Lower lobe of right lung (tissue), 2 donors: ENCODE results near the gene RAP1GAP. TPM values are rescaled to one million over a fixed set of nuclear protein-coding genes. Genes with fewer than 3 reads are reported as not detected.

Source experiments
- ATAC-seq, 2 donors: fragments of 200-7000 bp; cut with Tn5 transposase; one replicate each; pipeline ENCODE4 v1.9.1; 2020 to 2022; ENCODE audit warnings: mild to moderate bottlenecking in 2 of 2, moderate library complexity in 2 of 2
- DNase-seq: peaks from one replicate; pipeline ENCODE4 v3.0.0-alpha.2; 2020
- H3K27ac ChIP-seq: fragments of 200-600 bp; one replicate; pipeline ENCODE4 v1.8.0; 2022
- H3K27me3 ChIP-seq: fragments of 200-600 bp; one replicate; pipeline ENCODE4 v1.8.0; 2022; ENCODE audit warnings: low read depth
- H3K36me3 ChIP-seq: fragments of 200-600 bp; one replicate; pipeline ENCODE4 v1.8.0; 2022; ENCODE audit warnings: mild to moderate bottlenecking
- H3K4me1 ChIP-seq: fragments of 200-600 bp; one replicate; pipeline ENCODE4 v1.8.0; 2022
- H3K4me3 ChIP-seq: fragments of 200-600 bp; one replicate; pipeline ENCODE4 v1.8.0; 2022; ENCODE audit warnings: mild to moderate bottlenecking
- H3K9me3 ChIP-seq: fragments of 200-600 bp; one replicate; pipeline ENCODE4 v1.8.0; 2022
- intact Hi-C: fragments of 100-400 bp; cut with DNase I; formaldehyde crosslinking; loops from one replicate; pipeline ENCODE4 v1.11.0; 2022
- total RNA-seq: library from RNA; stranded (reverse); fragmentation: NEBNext Ultra II Directional; extraction: Animal tissue kit (Norgen Biotek cat#: 25700); gene quantifications from one replicate; pipeline ENCODE4 v1.2.1, GENCODE V29; 2021
- TF ChIP-seq, protein P1 (sequence below): fragments of 200-600 bp; IDR thresholded peaks from one replicate; pipeline ENCODE4 v1.8.0; 2022; ENCODE audit warnings: antibody characterized with exemption, mild to moderate bottlenecking
- donor health status: DM: no; HTN: yes; CAD: no; lungs with severe emphysema.

RAP1GAP gene
- total RNA-seq, 1 donor from 2014 or later, result 33.7 TPM

DNA sequence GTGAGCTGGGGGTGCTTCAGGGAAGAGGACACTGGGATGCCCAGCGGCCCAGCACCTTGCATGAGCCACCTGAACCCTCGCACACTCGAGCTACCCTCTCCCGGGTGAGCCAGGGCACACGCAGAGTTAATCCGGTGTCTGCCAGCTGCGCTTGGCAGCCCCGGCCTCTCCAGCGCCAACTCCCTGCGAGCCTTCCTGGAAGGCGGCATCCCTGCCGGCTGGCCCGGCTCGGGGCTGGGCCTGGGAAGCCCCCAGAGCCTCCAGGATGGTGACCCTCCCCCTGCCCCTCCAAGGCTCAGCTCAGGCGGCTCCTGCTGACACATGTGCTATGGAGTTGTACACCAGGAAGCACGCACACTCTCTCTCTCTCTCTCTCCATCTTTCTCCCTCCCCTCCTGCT lies 48.7 kb downstream of the RAP1GAP start:
- Histone ChIP-seq H3K36me3 (no peaks in the 10 kb centered on the region), H3K9me3 (no peaks in the 10 kb centered on the region), H3K4me3 (peak overlapping the region; percentile 54), H3K27me3 (peaks cover 39% of the 10 kb centered on the region), H3K4me1 (peaks cover 26% of the 10 kb centered on the region), H3K27ac (no peak overlapping the region)
- no peak for DNase-seq
- intact Hi-C loops, result no loop called here
- ATAC-seq, result no peak
- TF ChIP-seq, protein P1, sequence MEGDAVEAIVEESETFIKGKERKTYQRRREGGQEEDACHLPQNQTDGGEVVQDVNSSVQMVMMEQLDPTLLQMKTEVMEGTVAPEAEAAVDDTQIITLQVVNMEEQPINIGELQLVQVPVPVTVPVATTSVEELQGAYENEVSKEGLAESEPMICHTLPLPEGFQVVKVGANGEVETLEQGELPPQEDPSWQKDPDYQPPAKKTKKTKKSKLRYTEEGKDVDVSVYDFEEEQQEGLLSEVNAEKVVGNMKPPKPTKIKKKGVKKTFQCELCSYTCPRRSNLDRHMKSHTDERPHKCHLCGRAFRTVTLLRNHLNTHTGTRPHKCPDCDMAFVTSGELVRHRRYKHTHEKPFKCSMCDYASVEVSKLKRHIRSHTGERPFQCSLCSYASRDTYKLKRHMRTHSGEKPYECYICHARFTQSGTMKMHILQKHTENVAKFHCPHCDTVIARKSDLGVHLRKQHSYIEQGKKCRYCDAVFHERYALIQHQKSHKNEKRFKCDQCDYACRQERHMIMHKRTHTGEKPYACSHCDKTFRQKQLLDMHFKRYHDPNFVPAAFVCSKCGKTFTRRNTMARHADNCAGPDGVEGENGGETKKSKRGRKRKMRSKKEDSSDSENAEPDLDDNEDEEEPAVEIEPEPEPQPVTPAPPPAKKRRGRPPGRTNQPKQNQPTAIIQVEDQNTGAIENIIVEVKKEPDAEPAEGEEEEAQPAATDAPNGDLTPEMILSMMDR, result no peak

DNA sequence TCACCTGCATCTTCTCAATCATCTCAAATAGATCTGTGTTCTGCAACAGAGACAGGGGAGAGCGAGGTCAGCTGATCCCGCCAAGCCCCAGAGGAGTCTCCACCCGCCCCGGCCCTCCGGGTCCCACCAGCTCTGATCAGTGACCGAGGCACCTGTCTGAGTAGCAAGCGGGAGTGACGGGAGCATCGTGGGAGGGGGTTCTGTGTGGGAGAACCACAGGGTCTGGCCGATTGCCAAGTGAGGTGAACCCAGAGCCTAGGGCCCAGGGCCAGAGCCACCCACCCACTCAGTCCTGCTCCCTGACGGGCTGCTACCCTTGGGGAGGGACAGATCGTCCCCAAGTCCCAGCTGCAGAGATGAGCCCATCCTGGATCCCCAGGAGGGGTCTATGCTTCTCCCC lies 49.1 kb downstream of the RAP1GAP start:
- H3K4me1 ChIP-seq, result peaks cover 26% of the 10 kb centered on the region
- intact Hi-C loops, result no loop called here
- H3K27ac ChIP-seq, result no peak overlapping the region
- TF ChIP-seq, protein P1, result no peak
- no peaks in the 10 kb centered on the region for H3K36me3 ChIP-seq
- H3K27me3 ChIP-seq, result peaks cover 39% of the 10 kb centered on the region
- ATAC-seq (no peak), DNase-seq (no peak)
- peak overlapping the region; percentile 54 for H3K4me3 ChIP-seq
- no peaks in the 10 kb centered on the region for H3K9me3 ChIP-seq

DNA sequence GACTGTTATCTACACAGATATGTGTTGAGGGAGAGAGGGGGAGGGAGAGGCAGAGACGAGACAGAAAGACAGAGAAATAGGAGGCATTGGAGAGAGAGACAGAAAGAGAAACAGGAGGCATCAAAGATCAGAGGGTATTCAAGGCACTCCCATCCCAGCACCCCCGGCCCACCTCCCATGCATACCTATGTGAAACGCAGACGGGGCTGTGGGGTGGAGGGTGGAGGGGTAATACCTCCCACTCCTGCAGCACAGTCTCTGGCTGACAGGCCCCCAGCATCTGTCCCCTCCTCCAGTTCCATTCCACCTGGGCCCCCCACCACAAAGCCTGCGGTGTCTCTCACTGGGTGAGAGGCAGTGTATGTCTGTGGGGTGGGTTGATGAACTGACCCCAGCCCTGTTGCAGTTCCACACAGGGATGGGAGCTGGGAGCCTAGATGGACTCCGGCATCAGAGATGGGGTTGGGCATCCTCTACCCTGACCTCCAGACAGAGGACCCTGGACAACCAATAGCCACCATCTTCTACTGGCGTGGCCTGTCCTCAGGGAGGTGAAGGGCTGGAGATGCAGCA lies 49.7 kb downstream of the RAP1GAP start:
- ATAC-seq (no peak), DNase-seq (no peak)
- Histone ChIP-seq H3K27me3 (peaks cover 39% of the 10 kb centered on the region), H3K27ac (no peak overlapping the region), H3K4me1 (peaks cover 22% of the 10 kb centered on the region), H3K36me3 (no peaks in the 10 kb centered on the region), H3K4me3 (no peak overlapping the region), H3K9me3 (no peaks in the 10 kb centered on the region)
- intact Hi-C loops, result no loop called here
- TF ChIP-seq, protein P1, result no peak

DNA sequence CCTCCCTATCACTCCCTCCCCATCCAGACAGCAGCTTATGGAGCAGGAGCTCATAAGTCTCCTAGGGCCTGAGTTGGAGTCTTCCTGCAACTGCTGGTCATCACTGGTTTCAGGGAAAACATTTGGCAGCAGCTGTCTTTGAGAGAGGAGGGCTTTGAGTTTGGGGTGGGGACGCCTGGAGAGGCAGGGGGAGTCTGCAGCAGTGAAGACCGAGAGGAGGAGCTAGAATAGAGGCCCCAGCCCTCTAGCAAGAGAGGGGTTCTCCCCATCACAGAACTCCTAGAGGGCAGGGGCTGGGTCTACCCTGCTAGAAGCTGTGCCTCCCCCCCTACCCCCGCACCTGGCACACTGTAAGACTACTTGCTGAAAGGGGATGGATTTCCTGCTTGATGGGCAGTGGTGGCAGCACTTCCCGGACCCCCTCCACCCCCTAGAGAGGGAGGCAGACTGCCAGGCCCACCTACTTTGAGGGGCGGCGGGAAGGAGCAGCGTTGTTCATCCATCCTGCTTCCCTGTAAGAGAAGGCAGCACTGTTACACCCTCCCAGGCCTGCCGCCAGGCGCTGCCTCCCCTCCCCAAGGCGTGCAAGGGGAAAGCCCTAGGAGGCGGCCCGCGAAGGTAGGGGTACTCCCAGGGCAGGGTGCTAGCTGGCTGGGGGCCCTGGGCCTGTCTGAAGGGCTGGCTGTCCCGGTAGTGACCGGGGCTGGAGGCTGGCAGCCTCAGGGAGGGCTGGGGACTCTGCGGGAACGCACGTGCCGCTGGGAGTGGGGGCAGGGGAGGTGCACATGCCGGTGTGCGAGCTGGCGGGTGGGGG lies 50.4 kb downstream of the RAP1GAP start:
- intact Hi-C loops, result no loop called here
- DNase-seq, result no peak

DNA sequence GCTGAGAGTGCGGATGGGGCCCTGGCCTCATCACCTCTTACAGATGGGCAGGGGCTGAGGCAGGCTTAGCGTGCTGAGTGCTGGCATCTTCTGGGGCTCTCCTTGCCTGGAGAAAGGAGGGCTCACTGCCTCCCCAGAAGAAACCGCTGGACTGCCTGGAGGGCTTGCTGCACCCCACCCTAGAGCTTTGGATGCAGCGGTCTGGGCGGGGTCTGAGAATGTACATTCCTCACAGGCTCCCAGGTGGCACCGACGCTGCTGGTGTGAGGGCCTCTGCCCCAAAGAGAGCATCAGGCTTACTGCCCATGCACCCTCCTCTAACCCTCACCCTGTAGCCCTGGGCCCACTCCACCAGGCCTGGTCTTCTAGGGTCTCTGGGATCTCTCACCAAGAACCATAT lies 51.1 kb downstream of the RAP1GAP start:
- Histone ChIP-seq H3K4me1 (peaks cover 11% of the 10 kb centered on the region), H3K9me3 (no peaks in the 10 kb centered on the region), H3K36me3 (no peaks in the 10 kb centered on the region), H3K4me3 (no peak overlapping the region), H3K27me3 (peaks cover 25% of the 10 kb centered on the region), H3K27ac (no peak overlapping the region)
- TF ChIP-seq, protein P1, result no peak
- ATAC-seq (no peak), DNase-seq (no peak)
- intact Hi-C loops, result no loop called here

More for the DNA sequence above, 50.4 kb downstream of the RAP1GAP start:
- Histone ChIP-seq H3K9me3 (no peaks in the 10 kb centered on the region), H3K36me3 (no peaks in the 10 kb centered on the region), H3K4me3 (no peak overlapping the region), H3K27ac (no peak overlapping the region), H3K27me3 (peaks cover 32% of the 10 kb centered on the region), H3K4me1 (peaks cover 16% of the 10 kb centered on the region)
- no peak for ATAC-seq
- TF ChIP-seq, protein P1, result no peak
